ENCODE data around the gene BLOC1S5. TPM values are rescaled to one million over a fixed set of nuclear protein-coding genes. Genes with fewer than 3 reads are reported as not detected.

BLOC1S5 gene
- polyA plus RNA-seq, 1 of the 3 experiments (the other 2 are of a cell fraction), result 4.4 TPM

DNA sequence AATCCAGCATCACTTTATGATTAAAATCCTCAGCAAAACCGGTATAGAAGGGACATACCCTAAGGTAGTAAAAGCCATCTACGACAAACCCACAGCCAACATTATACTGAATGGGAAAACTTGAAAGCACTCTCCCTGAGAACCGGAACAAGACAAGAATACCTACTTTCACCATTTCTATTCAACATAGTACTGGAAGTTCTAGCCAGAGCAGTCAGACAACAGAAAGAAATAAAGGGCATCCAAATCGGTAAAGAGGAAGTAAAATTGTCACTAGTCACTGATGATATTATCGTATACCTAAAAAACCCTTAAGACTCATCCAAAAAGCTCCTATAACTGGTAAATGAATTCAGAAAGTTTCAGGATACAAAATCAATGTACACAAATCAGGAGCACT is 33.3 kb downstream of the BLOC1S5 start:
- no peaks in the 10 kb centered on the region for H3K27me3 ChIP-seq (ENCODE audit: insufficient read depth)
- peaks cover 3 to 20% of the 10 kb centered on the region in 2 experiments; a peak in 2 of 4 replicates for H3K4me1 ChIP-seq (ENCODE audit: control insufficient read depth in 1 of 2, insufficient read depth in 2 of 2, low read depth in 1 of 2, low read length in 1 of 2)
- no peak overlapping the region for H3K4me2 ChIP-seq
- WGBS (ENCODE audit: low lambda C conversion rate), result 89% methylated on average over 5 of the region's 5 CpGs
- H3K27ac ChIP-seq (ENCODE audit: low read depth in 2 of 2, low read length in 1 of 2), result no peak overlapping the region
- H3K9me3 ChIP-seq, result no peaks in the 10 kb centered on the region
- POLR2A ChIA-PET, result no interaction called here
- H3K9ac ChIP-seq, result no peak overlapping the region
- H3K4me3 ChIP-seq (ENCODE audit: low read depth in 2 of 2, low read length in 1 of 2), result no peak overlapping the region
- no peaks in the 10 kb centered on the region for H3K9me2 ChIP-seq
- no peak for DNase-seq
- CTCF ChIA-PET, result interaction anchor here (0.6 kb wide), 1 partner anchor 310 kb away, joined by 3 read pairs; no protein-coding TSS in a partner anchor
- H2AFZ ChIP-seq (ENCODE audit: low read depth), result no peak overlapping the region
- H3F3A ChIP-seq (replicated peaks; ENCODE audit: insufficient read depth), result peaks cover 8% of the 10 kb centered on the region
- H3K36me3 ChIP-seq (replicated peaks in 1 of 2; ENCODE audit: control insufficient read depth in 1 of 2, insufficient read depth in 2 of 2, low read length in 1 of 2), result peaks cover 0 to 5% of the 10 kb centered on the region in 2 experiments
- TF ChIP-seq, protein P1, sequence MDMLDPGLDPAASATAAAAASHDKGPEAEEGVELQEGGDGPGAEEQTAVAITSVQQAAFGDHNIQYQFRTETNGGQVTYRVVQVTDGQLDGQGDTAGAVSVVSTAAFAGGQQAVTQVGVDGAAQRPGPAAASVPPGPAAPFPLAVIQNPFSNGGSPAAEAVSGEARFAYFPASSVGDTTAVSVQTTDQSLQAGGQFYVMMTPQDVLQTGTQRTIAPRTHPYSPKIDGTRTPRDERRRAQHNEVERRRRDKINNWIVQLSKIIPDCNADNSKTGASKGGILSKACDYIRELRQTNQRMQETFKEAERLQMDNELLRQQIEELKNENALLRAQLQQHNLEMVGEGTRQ (IDR thresholded peaks at IDR 0.05; ENCODE audit: borderline replicate concordance, low read depth, low read length), result no peak
- TF ChIP-seq RXRA (IDR thresholded peaks at IDR 0.05; ENCODE audit: borderline replicate concordance, low read depth), result no peak
- TF ChIP-seq, protein P2, sequence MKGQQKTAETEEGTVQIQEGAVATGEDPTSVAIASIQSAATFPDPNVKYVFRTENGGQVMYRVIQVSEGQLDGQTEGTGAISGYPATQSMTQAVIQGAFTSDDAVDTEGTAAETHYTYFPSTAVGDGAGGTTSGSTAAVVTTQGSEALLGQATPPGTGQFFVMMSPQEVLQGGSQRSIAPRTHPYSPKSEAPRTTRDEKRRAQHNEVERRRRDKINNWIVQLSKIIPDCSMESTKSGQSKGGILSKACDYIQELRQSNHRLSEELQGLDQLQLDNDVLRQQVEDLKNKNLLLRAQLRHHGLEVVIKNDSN (IDR thresholded peaks at IDR 0.05; ENCODE audit: borderline replicate concordance, low read depth), result no peak
- no peak for TF ChIP-seq FOSL2 (IDR thresholded peaks at IDR 0.05; ENCODE audit: borderline replicate concordance, low read depth)
- no peak for TF ChIP-seq RFX5 (IDR thresholded peaks at IDR 0.05; ENCODE audit: low read length)
- TF ChIP-seq YY1 (IDR thresholded peaks at IDR 0.05; ENCODE audit: low read depth), result no peak
- TF ChIP-seq GABPA (IDR thresholded peaks at IDR 0.05; ENCODE audit: low read depth), result no peak
- TF ChIP-seq EP300 (IDR thresholded peaks at IDR 0.05; ENCODE audit: borderline replicate concordance in 1 of 2, low read depth in 1 of 2, low read length in 1 of 2), result no peak
- TF ChIP-seq MEF2A (IDR thresholded peaks at IDR 0.05; ENCODE audit: borderline replicate concordance, low read depth), result no peak
- TF ChIP-seq, protein P3, sequence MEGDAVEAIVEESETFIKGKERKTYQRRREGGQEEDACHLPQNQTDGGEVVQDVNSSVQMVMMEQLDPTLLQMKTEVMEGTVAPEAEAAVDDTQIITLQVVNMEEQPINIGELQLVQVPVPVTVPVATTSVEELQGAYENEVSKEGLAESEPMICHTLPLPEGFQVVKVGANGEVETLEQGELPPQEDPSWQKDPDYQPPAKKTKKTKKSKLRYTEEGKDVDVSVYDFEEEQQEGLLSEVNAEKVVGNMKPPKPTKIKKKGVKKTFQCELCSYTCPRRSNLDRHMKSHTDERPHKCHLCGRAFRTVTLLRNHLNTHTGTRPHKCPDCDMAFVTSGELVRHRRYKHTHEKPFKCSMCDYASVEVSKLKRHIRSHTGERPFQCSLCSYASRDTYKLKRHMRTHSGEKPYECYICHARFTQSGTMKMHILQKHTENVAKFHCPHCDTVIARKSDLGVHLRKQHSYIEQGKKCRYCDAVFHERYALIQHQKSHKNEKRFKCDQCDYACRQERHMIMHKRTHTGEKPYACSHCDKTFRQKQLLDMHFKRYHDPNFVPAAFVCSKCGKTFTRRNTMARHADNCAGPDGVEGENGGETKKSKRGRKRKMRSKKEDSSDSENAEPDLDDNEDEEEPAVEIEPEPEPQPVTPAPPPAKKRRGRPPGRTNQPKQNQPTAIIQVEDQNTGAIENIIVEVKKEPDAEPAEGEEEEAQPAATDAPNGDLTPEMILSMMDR (IDR thresholded peaks at IDR 0.05), result no peak
- TF ChIP-seq RAD21 (IDR thresholded peaks at IDR 0.05; ENCODE audit: low read length), result no peak
- no peak for TF ChIP-seq TEAD4 (IDR thresholded peaks at IDR 0.05; ENCODE audit: borderline replicate concordance, insufficient read depth)
- no peaks in the 10 kb centered on the region for H4K20me1 ChIP-seq (ENCODE audit: insufficient read depth)
- peaks cover 32% of the 10 kb centered on the region for H3K79me2 ChIP-seq (ENCODE audit: insufficient read depth)

DNA sequence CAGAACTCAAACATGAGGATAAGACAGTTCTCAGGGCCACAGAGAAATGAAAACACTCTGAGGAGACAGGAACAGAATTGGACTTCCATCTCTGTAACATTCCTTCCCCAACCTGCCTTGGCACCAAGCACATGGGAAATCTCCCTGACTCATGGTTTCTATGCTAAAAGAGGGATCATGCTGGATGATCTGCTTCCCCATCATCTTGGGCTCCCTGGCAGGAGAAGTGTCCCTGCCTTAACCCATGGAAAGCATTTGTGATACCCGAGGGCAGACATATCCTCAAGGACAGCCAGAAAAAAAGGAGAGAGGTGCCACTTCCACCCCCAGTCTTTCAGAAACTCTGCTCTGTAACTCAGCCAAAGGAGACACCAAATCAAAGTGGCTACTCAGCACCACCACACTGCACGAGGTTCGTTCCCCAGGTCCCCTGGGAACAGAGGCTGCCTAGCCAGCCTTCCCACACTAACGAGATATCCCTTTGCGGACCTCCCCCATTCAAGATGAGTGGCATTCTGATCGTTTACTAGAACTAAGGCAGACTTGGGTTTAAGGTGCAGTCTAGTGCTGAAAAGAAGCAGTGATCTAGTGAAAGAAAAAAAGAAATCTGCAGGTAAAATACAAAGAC is 34.8 kb downstream of the BLOC1S5 start:
- WGBS (ENCODE audit: low lambda C conversion rate), result 33% methylated on average over 6 of the region's 6 CpGs
- Histone ChIP-seq H4K20me1 (ENCODE audit: insufficient read depth) (no peaks in the 10 kb centered on the region), H3K36me3 (replicated peaks in 1 of 2; ENCODE audit: control insufficient read depth in 1 of 2, insufficient read depth in 2 of 2, low read length in 1 of 2) (no peaks in the 10 kb centered on the region), H3K4me2 (peak overlapping the region; percentile 17; the same call in 1 of the 2 replicates), H3K9ac (no peak overlapping the region), H3K27ac (ENCODE audit: low read depth in 2 of 2, low read length in 1 of 2) (peak overlapping the region in 1 of 2 experiments; percentile 32; a peak in 1 of 4 replicates), H2AFZ (ENCODE audit: low read depth) (no peak overlapping the region), H3K9me2 (no peaks in the 10 kb centered on the region), H3K4me1 (ENCODE audit: control insufficient read depth in 1 of 2, insufficient read depth in 2 of 2, low read depth in 1 of 2, low read length in 1 of 2) (peaks cover 3 to 23% of the 10 kb centered on the region in 2 experiments; a peak in 2 of 4 replicates), H3K9me3 (no peaks in the 10 kb centered on the region), H3K79me2 (ENCODE audit: insufficient read depth) (peaks cover 26% of the 10 kb centered on the region), H3K4me3 (ENCODE audit: low read depth in 2 of 2, low read length in 1 of 2) (no peak overlapping the region), H3F3A (replicated peaks; ENCODE audit: insufficient read depth) (peaks cover 3% of the 10 kb centered on the region), H3K27me3 (ENCODE audit: insufficient read depth) (no peaks in the 10 kb centered on the region)
- ChIA-PET POLR2A (no interaction called here), CTCF (no interaction called here)
- DNase-seq, result no peak
- no peak for TF ChIP-seq YY1 (IDR thresholded peaks at IDR 0.05; ENCODE audit: low read depth)
- TF ChIP-seq MXI1 (IDR thresholded peaks at IDR 0.05; ENCODE audit: low read depth, low read length), result no peak
- TF ChIP-seq JUND (IDR thresholded peaks at IDR 0.05), result no peak
- TF ChIP-seq FOXM1 (IDR thresholded peaks at IDR 0.05; ENCODE audit: low read depth), result no peak
- no peak for TF ChIP-seq RXRA (IDR thresholded peaks at IDR 0.05; ENCODE audit: borderline replicate concordance, low read depth)
- TF ChIP-seq EZH2phosphoT487 (IDR thresholded peaks at IDR 0.05; ENCODE audit: borderline replicate concordance, low read depth), result no peak
- no peak for TF ChIP-seq NFIC (IDR thresholded peaks at IDR 0.05; ENCODE audit: borderline replicate concordance)

Measured in SK-N-SH (cell line).